WTC11 (cell line): ENCODE measurements around the gene PGAP3. TPM values are rescaled to one million over a fixed set of nuclear protein-coding genes. Genes with fewer than 3 reads are reported as not detected.

Source experiments
- ATAC-seq: fragments of 200-7000 bp; cut with Tn5 transposase; 2 replicates; pipeline ENCODE4 v1.10.0; 2021; ENCODE audit warnings: mild to moderate bottlenecking, moderate library complexity
- CTCF ChIA-PET: fragments of 300-600 bp; sonication (Branson Sonifier 250); formaldehyde crosslinking; loops from one replicate; lab custom pipeline; 2021; ENCODE audit warnings: antibody characterized with exemption; lab: Charles Lee
- POLR2A ChIA-PET: fragments of 350-600 bp; sonication (Branson Sonifier 250); formaldehyde crosslinking; loops from one replicate; lab custom pipeline; 2021; ENCODE audit warnings: antibody characterized with exemption; lab: Charles Lee
- DNase-seq: peaks from one replicate; pipeline ENCODE4 v3.0.0; 2021; ENCODE audit warnings: low spot score
- H3K27ac Mint-ChIP-seq: 2 replicates; pipeline ENCODE4 v1.8.0; 2021; ENCODE audit warnings: mixed read lengths
- H3K27me3 Mint-ChIP-seq: 2 replicates; pipeline ENCODE4 v1.8.0; 2021; ENCODE audit warnings: low read depth, mild to moderate bottlenecking, moderate library complexity, mixed read lengths
- H3K36me3 Mint-ChIP-seq: 2 replicates; pipeline ENCODE4 v1.8.0; 2021; ENCODE audit warnings: mixed read lengths
- H3K4me1 Mint-ChIP-seq: 2 replicates; pipeline ENCODE4 v1.8.0; 2022; ENCODE audit warnings: mixed read lengths
- H3K4me3 Mint-ChIP-seq: 2 replicates; pipeline ENCODE4 v1.8.0; 2021; ENCODE audit warnings: mild to moderate bottlenecking, moderate library complexity, mixed read lengths
- H3K9me3 Mint-ChIP-seq: 2 replicates; pipeline ENCODE4 v1.8.0; 2021; ENCODE audit warnings: mixed read lengths
- ARID4B ChIP-seq: sonication (generic); formaldehyde crosslinking; IDR thresholded peaks from 2 replicates; pipeline ENCODE4 v1.8.0; 2023; ENCODE audit warnings: missing genetic modification reagents, mild to moderate bottlenecking, borderline replicate concordance
- ATF3 ChIP-seq: sonication (generic); formaldehyde crosslinking; conservative IDR thresholded peaks from 2 replicates; pipeline ENCODE4 v1.8.1; 2022; ENCODE audit warnings: mild to moderate bottlenecking, missing genetic modification reagents
- CBFB ChIP-seq: sonication (generic); formaldehyde crosslinking; IDR thresholded peaks from 2 replicates; pipeline ENCODE4 v1.8.1; 2022; ENCODE audit warnings: mild to moderate bottlenecking, low read depth, missing genetic modification reagents
- E2F5 ChIP-seq: sonication (generic); formaldehyde crosslinking; IDR thresholded peaks from 2 replicates; pipeline ENCODE4 v1.8.1; 2022; ENCODE audit warnings: mild to moderate bottlenecking, moderate library complexity, missing genetic modification reagents
- ELF4 ChIP-seq: sonication (generic); formaldehyde crosslinking; IDR thresholded peaks from 2 replicates; pipeline ENCODE4 v1.8.1; 2022; ENCODE audit warnings: low read depth, mild to moderate bottlenecking, moderate library complexity, missing genetic modification reagents
- EMX1 ChIP-seq: fragments of 250-450 bp; sonication (Bioruptor Pico); IDR thresholded peaks from 2 replicates; pipeline ENCODE4 v1.8.0; 2021; ENCODE audit warnings: mild to moderate bottlenecking
- FOXK1 ChIP-seq: sonication (generic); formaldehyde crosslinking; IDR thresholded peaks from 2 replicates; pipeline ENCODE4 v1.8.0; 2022; ENCODE audit warnings: mild to moderate bottlenecking, moderate library complexity, missing genetic modification reagents
- FOXP1 ChIP-seq: sonication (generic); formaldehyde crosslinking; IDR thresholded peaks from 2 replicates; pipeline ENCODE4 v1.8.0; 2022; ENCODE audit warnings: missing genetic modification reagents, mild to moderate bottlenecking, moderate library complexity, borderline replicate concordance
- GABPB1 ChIP-seq: sonication (generic); formaldehyde crosslinking; IDR thresholded peaks from 2 replicates; pipeline ENCODE4 v1.8.1; 2023; ENCODE audit warnings: mild to moderate bottlenecking, missing genetic modification reagents
- GRHL2 ChIP-seq: fragments of 250-450 bp; sonication (Bioruptor Pico); IDR thresholded peaks from 2 replicates; pipeline ENCODE4 v1.8.0; 2022; ENCODE audit warnings: mild to moderate bottlenecking, moderate library complexity; ENCODE audit not compliant: insufficient replicate concordance, severe bottlenecking
- HMGA2 ChIP-seq: fragments of 250-450 bp; sonication (Bioruptor Pico); IDR thresholded peaks from 2 replicates; pipeline ENCODE4 v1.4.0; 2021; ENCODE audit warnings: mild to moderate bottlenecking, moderate library complexity
- IRF1 ChIP-seq: sonication (generic); formaldehyde crosslinking; IDR thresholded peaks from 2 replicates; pipeline ENCODE4 v1.8.0; 2023; ENCODE audit warnings: missing genetic modification reagents
- KAT7 ChIP-seq: sonication (generic); formaldehyde crosslinking; IDR thresholded peaks from 2 replicates; pipeline ENCODE4 v1.8.1; 2023; ENCODE audit warnings: missing genetic modification reagents, mild to moderate bottlenecking, borderline replicate concordance
- MAX ChIP-seq: sonication (generic); formaldehyde crosslinking; IDR thresholded peaks from 2 replicates; pipeline ENCODE4 v1.8.0; 2022; ENCODE audit warnings: mild to moderate bottlenecking, missing genetic modification reagents
- PRDM15 ChIP-seq: sonication (generic); formaldehyde crosslinking; IDR thresholded peaks from 2 replicates; pipeline ENCODE4 v1.8.0; 2022; ENCODE audit warnings: missing genetic modification reagents
- SP1 ChIP-seq: sonication (generic); formaldehyde crosslinking; conservative IDR thresholded peaks from 2 replicates; pipeline ENCODE4 v1.8.1; 2022; ENCODE audit warnings: missing genetic modification reagents
- STAT6 ChIP-seq: sonication (generic); formaldehyde crosslinking; conservative IDR thresholded peaks from 2 replicates; pipeline ENCODE4 v1.8.1; 2023; ENCODE audit warnings: mild to moderate bottlenecking, low read depth, missing genetic modification reagents, moderate library complexity
- USF2 ChIP-seq: sonication (generic); formaldehyde crosslinking; IDR thresholded peaks from 2 replicates; pipeline ENCODE4 v1.8.1; 2023; ENCODE audit warnings: mild to moderate bottlenecking, missing genetic modification reagents, moderate library complexity
- ZBTB21 ChIP-seq: sonication (generic); formaldehyde crosslinking; IDR thresholded peaks from 2 replicates; pipeline ENCODE4 v1.8.1; 2023; ENCODE audit warnings: mild to moderate bottlenecking, missing genetic modification reagents, borderline replicate concordance
- ZMAT4 ChIP-seq: fragments of 250-450 bp; sonication (Bioruptor Pico); IDR thresholded peaks from 2 replicates; pipeline ENCODE4 v1.9.0; 2021; ENCODE audit warnings: mild to moderate bottlenecking
- ZNF232 ChIP-seq: sonication (generic); formaldehyde crosslinking; IDR thresholded peaks from 2 replicates; pipeline ENCODE4 v1.8.0; 2022; ENCODE audit warnings: mild to moderate bottlenecking, missing genetic modification reagents
- total RNA-seq: library from RNA; stranded (reverse); gene quantifications from 3 replicates; pipeline ENCODE4 v1.2.3, GENCODE V29; 2021

Gene PGAP3
- total RNA-seq, 1 experiment from 2014 or later, result 24.9 TPM

- ATAC-seq (peak; percentile 72), DNase-seq (peak; percentile 94)
- ChIA-PET CTCF (interaction anchor here (0.6 to 23.6 kb wide), 12 partner anchors 9 to 92 kb away, joined by 3 to 851 read pairs (median 3); partner anchors contain the start of genes PNMT and PPP1R1B), POLR2A (no interaction called here)
- no peaks in the 10 kb centered on the region for H3K36me3 Mint-ChIP-seq
- H3K9me3 Mint-ChIP-seq, result no peaks in the 10 kb centered on the region
- H3K27me3 Mint-ChIP-seq, result no peaks in the 10 kb centered on the region
- peak within 1 kb of the TSS; percentile 76 for H3K4me3 Mint-ChIP-seq
- peaks cover 70% of the 10 kb centered on the region for H3K4me1 Mint-ChIP-seq
- H3K27ac Mint-ChIP-seq, result peak within 1 kb of the TSS; percentile 64
- TF ChIP-seq GRHL2 (CRISPR knock-in tag) (no peak), CBFB (CRISPR knock-in tag) (0 out of 2 replicates have a peak, but pooled peaks have one; percentile 93), FOXK1 (CRISPR knock-in tag) (peak; percentile 69), HMGA2 (CRISPR knock-in tag) (no peak), USF2 (0 out of 2 replicates have a peak, but pooled peaks have one; percentile 29), KAT7 (CRISPR knock-in tag) (no peak), PRDM15 (peak; percentile 64), GABPB1 (CRISPR knock-in tag) (no peak; the same call in 1 of the 2 replicates), ZBTB21 (no peak), STAT6 (no peak), IRF1 (CRISPR knock-in tag) (no peak), ELF4 (no peak), ARID4B (peak; percentile 90), EMX1 (CRISPR knock-in tag) (no peak), E2F5 (CRISPR knock-in tag) (no peak; the same call in 1 of the 2 replicates), FOXP1 (CRISPR knock-in tag) (peak; percentile 72; the same call in 1 of the 2 replicates), ATF3 (no peak), SP1 (CRISPR knock-in tag) (peak; percentile 66; the same call in 1 of the 2 replicates), MAX (CRISPR knock-in tag) (no peak; the same call in 1 of the 2 replicates), ZNF232 (CRISPR knock-in tag) (no peak), ZMAT4 (CRISPR knock-in tag) (no peak)
Measured at GRCh38 chr17:39636927-39637736, 50.7 kb downstream of the PGAP3 start, which contains the start of gene STARD3. Gene STARD3 (plus strand): TSS chr17:39637144. CDS start chr17:39653532, 16,388 bp downstream.
